GM23338 (cell line): ENCODE data around the gene ZNF697.

Source experiments
- CTCF ChIP-seq, 2 experiments: fragments of 200-600 bp in 1 of 2; sonication (generic) in 1 of 2; conservative IDR thresholded peaks; 2 replicates each; pipeline versions ENCODE4 v1.5.1 to v1.6.1; 2016 to 2017; ENCODE audit warnings: antibody characterized with exemption in 2 of 2, low read depth in 2 of 2, mild to moderate bottlenecking in 2 of 2, moderate library complexity in 1 of 2
- EZH2 ChIP-seq: fragments of 200-600 bp; sonication (generic); IDR thresholded peaks from one replicate; pipeline ENCODE4 v1.8.0; 2017; ENCODE audit warnings: antibody characterized with exemption, mild to moderate bottlenecking, low read depth; ENCODE audit not compliant: unreplicated experiment
- POLR2AphosphoS5 ChIP-seq: IDR thresholded peaks from 2 replicates; pipeline ENCODE4 v1.6.1; 2016; ENCODE audit warnings: antibody characterized with exemption, low read depth

GRCh38 chr1:119587341-119587740, 60.7 kb downstream of the ZNF697 start:
- TF ChIP-seq CTCF (conservative IDR thresholded peaks at IDR 0.05; ENCODE audit: low read depth in 2 of 2) (no peak), EZH2 (no peak), POLR2AphosphoS5 (no peak)
